ENCODE results near the gene MEIS1.

DNA sequence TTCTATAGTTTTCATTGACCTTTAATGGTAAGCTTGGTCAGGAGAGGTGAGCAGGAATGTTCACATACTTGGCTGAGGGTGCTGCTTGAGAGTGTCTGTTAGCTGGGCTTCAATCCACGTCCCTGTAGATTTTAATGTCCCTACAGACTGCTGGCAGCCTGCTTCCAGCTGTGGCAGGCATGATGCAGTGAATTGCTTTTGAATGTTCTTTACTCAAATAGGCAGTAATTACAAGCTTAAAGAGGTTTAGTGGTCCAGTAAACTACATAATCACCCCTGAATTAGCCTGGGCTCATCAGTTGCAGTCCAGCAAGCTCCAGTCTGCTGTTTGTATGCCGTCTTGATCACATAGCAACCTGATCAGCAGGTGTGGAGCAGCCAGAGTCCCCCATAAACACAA, 102.1 kb downstream of the MEIS1 start:
- TF ChIP-seq CTCF (optimal IDR thresholded peaks at IDR 0.05 in 1 of 3, IDR thresholded peaks at IDR 0.05 in 1 of 3, conservative IDR thresholded peaks at IDR 0.05 in 1 of 3; ENCODE audit: extremely low read depth in 1 of 3, insufficient read depth in 2 of 3, low read length in 3 of 3) (no peak), EZH2 (IDR thresholded peaks at IDR 0.05; ENCODE audit: low read length) (no peak)

Data from keratinocyte (primary cell).